Gastrocnemius medialis (tissue), 4 donors: ENCODE measurements around the gene SNRPD3. TPM values are rescaled to one million over a fixed set of nuclear protein-coding genes. Genes with fewer than 3 reads are reported as not detected.

Source experiments
- ATAC-seq, 2 donors: fragments of 150-250 bp; one replicate each; pipeline ENCODE4 v1.9.1; 2016
- DNase-seq, 2 donors: peaks; one replicate each; pipeline ENCODE4 v3.0.0-alpha.2; 2019
- H3K27ac ChIP-seq, 4 donors: fragments of 200-600 bp; sonication (generic); 1 replicate in 1 of 4; 2 replicates in 3 of 4; pipeline ENCODE4 v1.5.1; 2016 to 2018; ENCODE audit warnings: mild to moderate bottlenecking in 2 of 4, moderate library complexity in 1 of 4
- H3K27me3 ChIP-seq, 3 donors: fragments of 200-600 bp; sonication (generic) in 2 of 3; 1 replicate in 1 of 3; 2 replicates in 2 of 3; pipeline versions ENCODE4 v1.5.1 to v1.6.0; 2016 to 2019; ENCODE audit warnings: mild to moderate bottlenecking in 1 of 3, moderate library complexity in 1 of 3
- H3K36me3 ChIP-seq, 2 donors: fragments of 200-600 bp; sonication (generic) in 1 of 2; one replicate each; pipeline ENCODE4 v1.5.1; 2017 to 2018
- H3K4me1 ChIP-seq, 2 donors: fragments of 200-600 bp; sonication (generic) in 1 of 2; one replicate each; pipeline ENCODE4 v1.5.1; 2016 to 2017; ENCODE audit warnings: mild to moderate bottlenecking in 2 of 2
- H3K4me3 ChIP-seq, 4 donors: fragments of 200-600 bp; sonication (generic) in 3 of 4; 1 replicate in 1 of 4; 2 replicates in 3 of 4; pipeline ENCODE4 v1.5.1; 2016 to 2019; ENCODE audit warnings: mild to moderate bottlenecking in 2 of 4
- H3K9me3 ChIP-seq, 3 donors: fragments of 200-600 bp; sonication (generic) in 2 of 3; 1 replicate in 1 of 3; 2 replicates in 2 of 3; pipeline ENCODE4 v1.5.1; 2016 to 2019
- CTCF ChIP-seq, 5 experiments: fragments of 450-650 bp in 3 of 5; fragments of 200-600 bp in 2 of 5; sonication (generic) in 2 of 5; IDR thresholded peaks in 4 of 5; conservative IDR thresholded peaks in 1 of 5; 1 replicate in 4 of 5; 2 replicates in 1 of 5; pipeline ENCODE4 v1.5.1; 2016 to 2019; ENCODE audit warnings: antibody characterized with exemption in 5 of 5, mild to moderate bottlenecking in 3 of 5, moderate library complexity in 3 of 5
- POLR2A ChIP-seq, 2 donors: fragments of 450-650 bp; IDR thresholded peaks; one replicate each; pipeline ENCODE4 v1.6.1; 2017; ENCODE audit warnings: antibody characterized with exemption in 2 of 2, mild to moderate bottlenecking in 2 of 2, moderate library complexity in 2 of 2
- in situ Hi-C, 4 donors: fragments of 200-750 bp; cut with MboI; loops; one replicate each; pipeline versions ENCODE4 v1.15.0 to v1.8.0; 2017; ENCODE audit warnings: low sequenced_read_pairs in 4 of 4
- intact Hi-C: fragments of 100-400 bp; cut with DNase I; formaldehyde crosslinking; loops from one replicate; pipeline ENCODE4 v1.15.1; 2023; ENCODE audit warnings: low total_unique reads
- total RNA-seq, 4 donors: library from RNA; depleted of rRNA; stranded (reverse); fragments of >200 nt; gene quantifications; one replicate each; pipeline versions ENCODE4 v1.1.0 to v1.2.3, GENCODE V29; 2016

SNRPD3 gene
- total RNA-seq, 4 donors from 2014 or later, result 119 to 166 (median 145) TPM

DNA sequence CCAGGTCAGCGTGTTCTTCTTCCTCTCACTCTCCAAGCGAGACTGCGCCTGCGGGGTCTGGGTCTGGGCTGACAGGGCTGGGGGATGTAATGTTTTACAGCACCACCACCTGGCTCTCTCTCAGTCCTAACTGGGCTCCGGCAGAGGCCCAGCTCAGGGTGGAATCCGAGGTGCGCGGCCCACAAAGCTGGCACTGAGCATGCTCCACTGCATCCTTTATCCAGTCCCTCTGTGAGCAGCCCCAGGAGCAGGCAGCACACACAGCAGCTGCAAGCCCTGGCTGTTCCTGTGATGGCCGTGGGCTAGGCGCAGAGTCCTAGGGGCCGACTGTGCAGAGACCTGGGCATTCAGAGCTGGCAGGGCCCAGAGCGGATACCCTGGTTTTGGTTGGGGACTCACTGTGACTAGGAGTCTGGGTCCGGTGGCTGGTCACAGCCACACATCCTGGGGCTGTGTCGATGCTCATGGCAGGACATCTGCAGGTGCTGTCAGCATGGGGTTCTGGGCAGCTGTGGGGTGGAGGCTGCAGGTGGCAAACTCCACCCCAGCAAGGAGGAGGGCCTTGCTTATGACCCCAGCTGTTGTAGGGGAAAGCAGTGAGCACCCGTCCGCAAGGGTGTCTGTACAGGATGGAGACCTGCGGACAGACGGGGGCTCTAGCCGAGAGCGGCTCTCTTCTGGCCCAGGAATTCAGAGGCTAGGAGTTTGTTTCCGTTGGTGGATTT is 33.1 kb downstream of the SNRPD3 start:
- DNase-seq, result no peak
- Histone ChIP-seq H3K4me1 (no peaks in the 10 kb centered on the region), H3K4me3 (no peak overlapping the region), H3K36me3 (no peaks in the 10 kb centered on the region), H3K27me3 (no peaks in the 10 kb centered on the region), H3K27ac (no peak overlapping the region), H3K9me3 (no peaks in the 10 kb centered on the region)
- no peak for TF ChIP-seq CTCF (IDR thresholded peaks at IDR 0.05 in 4 of 5, conservative IDR thresholded peaks at IDR 0.05 in 1 of 5)
- no peak for TF ChIP-seq POLR2A (IDR thresholded peaks at IDR 0.05)
- in situ Hi-C loops, result no loop called here
- intact Hi-C loops, result no loop called here
- ATAC-seq, result no peak

DNA sequence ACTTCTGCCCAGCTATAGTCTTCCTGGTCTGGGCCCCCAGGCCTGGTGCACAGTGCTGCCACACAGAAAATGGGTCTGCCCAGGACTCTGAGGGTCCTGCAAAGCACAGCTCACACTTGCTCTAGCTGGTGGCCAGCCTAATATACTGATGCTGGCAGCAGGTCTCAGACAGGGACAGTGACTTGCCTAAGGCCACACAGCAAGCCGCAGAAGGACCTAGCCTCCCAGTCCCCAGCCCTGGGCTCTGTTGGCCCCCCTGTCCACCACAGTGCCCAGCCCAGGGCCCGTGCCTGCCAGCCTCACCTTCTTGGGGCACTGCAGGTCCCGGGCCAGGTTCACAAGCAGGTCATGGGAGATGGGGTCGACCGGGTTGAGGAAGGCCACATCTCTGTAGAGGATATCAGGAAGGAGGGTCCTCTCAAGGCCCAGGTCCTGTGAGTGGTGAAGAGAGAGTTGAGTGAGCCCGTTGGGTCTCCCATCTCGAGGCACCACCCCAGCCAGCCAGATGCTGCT is 33.8 kb downstream of the SNRPD3 start:
- Histone ChIP-seq H3K27ac (no peak overlapping the region), H3K9me3 (no peaks in the 10 kb centered on the region), H3K27me3 (no peaks in the 10 kb centered on the region), H3K4me3 (no peak overlapping the region), H3K36me3 (no peaks in the 10 kb centered on the region), H3K4me1 (no peaks in the 10 kb centered on the region)
- in situ Hi-C loops (no loop called here), intact Hi-C loops (no loop called here)
- TF ChIP-seq POLR2A (IDR thresholded peaks at IDR 0.05), result no peak
- TF ChIP-seq CTCF (IDR thresholded peaks at IDR 0.05 in 4 of 5, conservative IDR thresholded peaks at IDR 0.05 in 1 of 5), result no peak
- DNase-seq, result no peak
- no peak for ATAC-seq

DNA sequence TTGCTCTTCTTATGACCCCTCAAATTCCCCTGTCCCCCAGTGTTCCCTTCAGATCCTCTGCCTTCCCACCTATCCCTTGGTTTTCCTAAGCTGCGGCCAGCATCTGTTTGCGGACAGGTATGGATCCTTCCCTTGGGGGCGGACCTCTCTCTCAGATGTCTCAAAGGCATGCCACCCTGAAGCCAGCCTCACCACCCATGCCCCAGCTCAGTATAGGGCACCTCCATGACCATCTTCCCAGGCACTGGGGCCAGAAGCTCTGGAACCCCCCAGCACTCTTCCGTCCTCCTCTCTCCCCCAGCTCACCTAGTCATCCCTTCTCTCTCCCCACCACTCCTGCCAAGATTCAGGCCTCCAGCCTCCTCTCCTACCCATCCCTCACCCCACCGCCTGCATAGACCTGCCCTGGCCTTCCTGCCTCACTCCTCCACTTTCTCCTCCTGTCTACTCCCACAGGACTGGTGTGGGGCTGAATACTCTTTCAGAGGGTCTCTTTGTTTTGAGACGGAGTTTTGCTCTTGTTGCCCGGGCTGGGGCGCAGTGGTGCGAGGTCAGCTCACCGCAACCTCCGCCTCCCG is 34.9 kb downstream of the SNRPD3 start:
- DNase-seq (no peak), ATAC-seq (no peak)
- Histone ChIP-seq H3K9me3 (no peaks in the 10 kb centered on the region), H3K36me3 (no peaks in the 10 kb centered on the region), H3K4me3 (no peak overlapping the region), H3K27ac (no peak overlapping the region), H3K27me3 (no peaks in the 10 kb centered on the region), H3K4me1 (no peaks in the 10 kb centered on the region)
- no peak for TF ChIP-seq CTCF (IDR thresholded peaks at IDR 0.05 in 4 of 5, conservative IDR thresholded peaks at IDR 0.05 in 1 of 5)
- no peak for TF ChIP-seq POLR2A (IDR thresholded peaks at IDR 0.05)
- intact Hi-C loops, result no loop called here
- in situ Hi-C loops, result no loop called here

GRCh38 chr22:24591286-24591830 is 35.6 kb downstream of the SNRPD3 start:
- intact Hi-C loops (no loop called here), in situ Hi-C loops (no loop called here)
- Histone ChIP-seq H3K27ac (no peak overlapping the region), H3K27me3 (no peaks in the 10 kb centered on the region), H3K4me3 (no peak overlapping the region), H3K36me3 (no peaks in the 10 kb centered on the region), H3K9me3 (no peaks in the 10 kb centered on the region), H3K4me1 (no peaks in the 10 kb centered on the region)
- ATAC-seq (no peak), DNase-seq (no peak)
- no peak for TF ChIP-seq CTCF (IDR thresholded peaks at IDR 0.05 in 4 of 5, conservative IDR thresholded peaks at IDR 0.05 in 1 of 5)
- TF ChIP-seq POLR2A (IDR thresholded peaks at IDR 0.05), result no peak
